ENCODE measurements around the gene IL23A. TPM values are rescaled to one million over a fixed set of nuclear protein-coding genes. Genes with fewer than 3 reads are reported as not detected.

IL23A gene
- total RNA-seq, 2 experiments from 2014 or later, result 41.3 to 41.5 TPM

GRCh38 chr12:56311003-56311402 is 27.7 kb upstream of the IL23A start:
- Mint-ChIP-seq H3K27me3 (no peaks in the 10 kb centered on the region), H3K4me3 (no peak overlapping the region), H3K4me1 (ENCODE audit: low read depth) (peaks cover 9% of the 10 kb centered on the region), H3K27ac (peak overlapping the region; percentile 38), H3K9me3 (no peaks in the 10 kb centered on the region), H3K36me3 (ENCODE audit: low read depth) (peaks cover 35% of the 10 kb centered on the region)
- ChIA-PET CTCF (interaction anchor here (1.0 to 2.3 kb wide), 3 partner anchors 53 to 573 kb away, joined by 3 to 11 read pairs (median 7); partner anchors contain the start of gene ANKRD52), POLR2A (interaction anchor here (0.9 to 2.5 kb wide), 5 partner anchors 12 to 152 kb away, joined by 3 to 12 read pairs (median 5); partner anchors contain the start of gene CS)
- ATAC-seq (no peak), DNase-seq (no peak)
- no peak for TF ChIP-seq CTCF (IDR thresholded peaks at IDR 0.05)
- intact Hi-C loops (cut with micrococcal nuclease), result no loop called here

- H3K4me1 Mint-ChIP-seq (ENCODE audit: low read depth), result peaks cover 9% of the 10 kb centered on the region
- TF ChIP-seq CTCF (IDR thresholded peaks at IDR 0.05), result no peak
- intact Hi-C loops (cut with micrococcal nuclease), result no loop called here
- ChIA-PET CTCF (interaction anchor here (0.9 to 1.8 kb wide), 5 partner anchors 18 to 149 kb away, joined by 3 to 14 read pairs (median 3); partner anchors contain the start of genes IL23A and PAN2), POLR2A (interaction anchor here (0.7 to 4.1 kb wide), 12 partner anchors 9 to 198 kb away, joined by 3 to 28 read pairs (median 4); partner anchors contain the start of genes ANKRD52, IL23A, PAN2 and STAT2)
- no peaks in the 10 kb centered on the region for H3K9me3 Mint-ChIP-seq
- H3K36me3 Mint-ChIP-seq (ENCODE audit: low read depth), result peaks cover 26% of the 10 kb centered on the region
- ATAC-seq (no peak), DNase-seq (no peak)
- H3K27ac Mint-ChIP-seq, result peak overlapping the region; percentile 92
- peak overlapping the region; percentile 85 for H3K4me3 Mint-ChIP-seq
- no peaks in the 10 kb centered on the region for H3K27me3 Mint-ChIP-seq
Measured at GRCh38 chr12:56315249-56315621, 23.4 kb upstream of the IL23A start.

GRCh38 chr12:56315622-56316473 is 22.8 kb upstream of the IL23A start, which contains the start of gene CNPY2:
TSS of gene CNPY2 (minus strand) at chr12:56315988. CDS start at chr12:56315217, 771 bp downstream.
- no peak for TF ChIP-seq CTCF (IDR thresholded peaks at IDR 0.05)
- H3K9me3 Mint-ChIP-seq, result no peaks in the 10 kb centered on the region
- peak within 1 kb of the TSS; percentile 92 for H3K27ac Mint-ChIP-seq
- ChIA-PET CTCF (interaction anchor here (1.0 to 2.0 kb wide), 7 partner anchors 16 to 148 kb away, joined by 3 to 14 read pairs (median 4); partner anchors contain the start of gene IL23A), POLR2A (interaction anchor here (0.7 to 4.1 kb wide), 16 partner anchors 8 to 198 kb away, joined by 3 to 28 read pairs (median 4); partner anchors contain the start of genes ANKRD52, IL23A, PAN2 and STAT2)
- ATAC-seq (peak; percentile 91), DNase-seq (peak; percentile 98)
- peak within 1 kb of the TSS; percentile 85 for H3K4me3 Mint-ChIP-seq
- intact Hi-C loops (cut with micrococcal nuclease), result no loop called here
- peaks cover 9% of the 10 kb centered on the region for H3K4me1 Mint-ChIP-seq (ENCODE audit: low read depth)
- H3K36me3 Mint-ChIP-seq (ENCODE audit: low read depth), result peaks cover 21% of the 10 kb centered on the region
- H3K27me3 Mint-ChIP-seq, result no peaks in the 10 kb centered on the region

GRCh38 chr12:56317675-56318074 is 21.0 kb upstream of the IL23A start:
- Mint-ChIP-seq H3K9me3 (no peaks in the 10 kb centered on the region), H3K27ac (no peak overlapping the region), H3K4me3 (no peak overlapping the region), H3K36me3 (ENCODE audit: low read depth) (peaks cover 20% of the 10 kb centered on the region), H3K27me3 (no peaks in the 10 kb centered on the region), H3K4me1 (ENCODE audit: low read depth) (peaks cover 11% of the 10 kb centered on the region)
- intact Hi-C loops (cut with micrococcal nuclease), result no loop called here
- no peak for TF ChIP-seq CTCF (IDR thresholded peaks at IDR 0.05)
- DNase-seq (peak; percentile 39), ATAC-seq (no peak)
- ChIA-PET POLR2A (interaction anchor here (1.0 to 4.1 kb wide), 2 partner anchors 16 to 42 kb away, joined by 3 to 28 read pairs; partner anchors contain the start of genes PAN2 and STAT2), CTCF (interaction anchor here (0.7 to 2.0 kb wide), 4 partner anchors 29 to 147 kb away, joined by 3 to 6 read pairs (median 5); partner anchors contain the start of gene TIMELESS)
